ENCODE measurements around the gene PKDCC. TPM values are rescaled to one million over a fixed set of nuclear protein-coding genes. Genes with fewer than 3 reads are reported as not detected.
"Not testable (repeated sequence)": the region's sequence is repeated elsewhere in the genome, so short reads cannot be mapped to it uniquely, and the experiment has no call there.

The PKDCC gene
- total RNA-seq, 1 donor from 2014 or later, result 367 TPM

DNA sequence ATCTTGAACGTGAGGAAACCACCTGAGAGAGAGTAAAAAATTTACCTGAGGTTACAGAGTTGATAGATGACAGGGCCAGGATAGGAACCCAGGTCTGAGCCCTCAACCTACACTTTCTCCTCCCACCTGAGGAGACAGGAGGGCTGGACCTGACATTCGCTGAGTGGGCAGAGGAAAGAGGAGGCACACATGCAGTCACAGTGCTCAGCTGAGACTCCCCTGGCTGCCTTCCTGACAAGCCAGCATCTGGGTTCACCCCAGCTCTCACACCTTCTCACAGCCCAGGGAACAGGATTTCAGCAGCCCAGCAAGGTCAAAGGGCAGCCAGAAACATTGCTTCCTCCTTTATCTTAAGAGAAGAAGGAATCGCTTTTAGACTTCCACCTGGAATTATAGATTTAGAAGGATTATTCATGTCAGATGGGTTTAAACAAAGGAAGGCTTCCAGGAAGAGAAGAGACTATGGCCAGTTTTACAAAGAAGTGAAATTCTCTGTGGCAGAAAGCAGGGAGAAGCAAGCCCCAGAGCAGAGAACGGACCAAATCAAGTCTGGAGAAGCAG is 18.1 kb upstream of the PKDCC start:
- no peak for ATAC-seq
- intact Hi-C loops (cut with DNase I), result no loop called here

DNA sequence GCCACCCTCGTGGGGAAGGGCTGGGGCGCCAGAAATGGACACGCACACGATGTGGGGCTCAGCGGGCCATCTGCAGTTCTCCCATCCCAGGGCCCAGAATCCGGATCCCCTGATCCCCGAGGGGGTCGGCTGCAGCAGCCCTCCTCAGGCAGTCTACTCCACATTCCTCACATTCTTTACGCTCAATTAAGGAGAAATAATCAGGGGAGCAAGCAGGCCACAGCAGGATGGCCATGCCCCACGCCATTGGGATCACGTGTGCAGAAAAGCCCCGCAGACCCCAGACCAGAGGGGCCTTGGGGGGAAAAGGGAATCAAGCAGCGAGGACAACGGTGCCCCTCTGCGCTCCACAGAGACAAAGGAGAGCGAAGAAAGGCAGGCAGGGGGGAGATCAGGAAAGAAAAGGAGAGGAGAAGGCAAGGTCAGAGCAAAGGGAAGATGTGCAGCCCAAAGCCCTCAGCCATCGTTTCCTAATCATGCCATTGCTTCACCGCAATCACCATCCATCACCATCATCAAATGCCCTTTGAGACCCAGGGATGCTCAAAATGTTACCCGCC is 17.5 kb upstream of the PKDCC start:
- intact Hi-C loops (cut with DNase I), result no loop called here
- ATAC-seq (no peak), DNase-seq (ENCODE audit: low spot score) (no peak)

More for the DNA sequence above, 18.1 kb upstream of the PKDCC start:
- DNase-seq (ENCODE audit: low spot score), result no peak

DNA sequence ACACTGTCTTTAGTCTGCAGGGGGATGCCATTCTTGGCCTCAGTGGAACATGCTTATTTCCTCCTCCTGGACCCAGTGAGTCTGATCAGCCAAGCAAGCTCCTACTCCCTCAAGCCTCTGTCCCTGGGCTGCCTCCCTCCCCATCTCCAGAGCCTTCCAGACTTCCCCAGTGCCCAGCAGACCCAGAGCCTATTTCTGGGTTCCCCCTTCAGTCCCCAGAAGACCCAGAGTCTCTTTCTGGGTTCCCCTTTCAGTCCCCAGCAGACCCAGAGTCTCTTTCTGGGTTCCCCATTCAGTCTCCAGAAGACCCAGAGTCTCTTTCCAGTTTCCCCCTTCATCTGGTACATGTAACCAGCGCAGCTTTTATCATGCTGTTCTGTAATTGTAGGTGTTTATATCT is 17.0 kb upstream of the PKDCC start:
- intact Hi-C loops (cut with DNase I), result no loop called here
- no peak for DNase-seq (ENCODE audit: low spot score)
- no peak for ATAC-seq

DNA sequence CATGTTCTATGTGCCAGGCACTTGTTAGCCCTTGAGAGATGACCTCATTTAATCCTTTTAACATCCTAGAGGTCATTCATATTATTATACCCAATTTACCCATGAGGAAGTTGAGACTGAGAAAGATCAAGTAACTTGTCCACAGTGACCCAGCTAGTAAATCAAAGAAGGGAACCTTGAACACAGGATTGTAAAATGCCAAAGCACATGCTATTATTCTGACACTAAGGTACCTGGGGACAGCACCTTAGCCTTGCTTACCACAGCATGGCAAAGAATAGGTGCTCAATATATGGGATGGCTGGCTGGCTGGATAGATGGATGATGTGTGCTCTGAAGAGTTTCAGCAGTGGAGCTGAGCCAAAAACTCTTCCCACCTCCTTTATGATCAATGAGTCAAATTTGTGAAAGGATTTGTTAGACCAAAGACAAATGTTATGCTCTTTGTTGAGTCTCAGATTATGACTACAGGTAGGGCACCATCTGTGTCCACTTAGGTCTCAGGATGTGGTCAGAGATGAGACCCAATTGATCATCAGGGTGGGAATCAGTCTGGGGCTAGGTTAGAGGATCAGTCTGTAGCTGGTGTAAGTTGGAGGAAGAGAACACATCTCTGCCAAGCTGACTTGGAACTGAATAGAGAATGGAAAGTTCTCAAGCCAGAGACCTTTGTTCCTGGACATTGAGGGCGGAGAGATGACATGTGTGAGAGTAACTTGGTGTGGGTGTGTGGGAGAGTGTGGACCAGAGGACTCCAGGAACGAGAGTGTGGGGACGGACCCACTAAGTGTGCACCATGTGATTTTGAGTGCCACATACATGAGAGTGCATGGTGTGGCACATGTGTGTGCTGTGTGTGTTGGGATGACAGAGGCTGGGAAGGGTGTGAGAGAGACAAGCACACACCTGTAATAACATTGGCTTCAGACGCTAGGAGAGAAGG is 16.3 kb upstream of the PKDCC start:
- intact Hi-C loops (cut with DNase I), result no loop called here
- DNase-seq (ENCODE audit: low spot score) (no peak), ATAC-seq (peak; percentile 67)

DNA sequence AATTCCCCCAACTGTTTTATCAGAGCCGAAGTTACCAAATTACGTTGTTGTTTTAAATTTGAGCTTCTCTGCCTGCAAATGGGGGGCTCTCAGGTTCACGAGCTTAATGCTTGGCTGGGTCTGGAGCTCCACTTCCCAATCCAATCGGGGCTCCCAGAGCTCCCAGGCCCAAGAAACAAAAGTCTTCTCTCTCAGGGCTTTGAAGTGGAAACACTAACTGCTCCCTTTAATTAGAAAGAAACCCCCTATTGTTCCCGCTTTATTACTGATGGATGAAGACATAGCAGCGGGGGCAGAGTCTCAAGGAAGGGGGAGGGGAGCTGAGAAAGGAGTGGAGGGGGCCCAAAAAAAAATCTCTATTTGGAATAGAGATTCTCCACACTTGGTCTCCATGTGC is 15.6 kb upstream of the PKDCC start:
- intact Hi-C loops (cut with DNase I), result no loop called here
- no peak for ATAC-seq
- DNase-seq (ENCODE audit: low spot score), result no peak

DNA sequence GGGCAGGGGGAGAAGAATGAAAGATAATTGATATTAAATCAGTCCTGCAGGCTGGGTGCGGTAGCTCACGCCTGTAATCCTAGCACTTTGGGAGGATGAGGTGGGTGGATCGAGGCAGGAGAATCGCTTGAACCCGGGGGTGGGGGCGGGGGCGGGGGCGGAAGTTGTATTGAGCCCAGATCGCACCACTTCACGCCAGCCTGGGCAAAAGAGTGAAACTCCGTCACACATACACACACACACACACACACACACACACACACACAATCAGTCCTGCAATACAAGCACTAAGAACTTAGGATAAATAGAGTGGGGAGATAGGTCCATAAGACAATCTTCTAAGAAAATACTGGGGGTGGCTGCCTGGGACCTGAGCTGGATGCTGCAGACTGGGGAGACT is 15.1 kb upstream of the PKDCC start:
- intact Hi-C loops (cut with DNase I), result no loop called here
- DNase-seq (ENCODE audit: low spot score) (no peak), ATAC-seq (no peak)

DNA sequence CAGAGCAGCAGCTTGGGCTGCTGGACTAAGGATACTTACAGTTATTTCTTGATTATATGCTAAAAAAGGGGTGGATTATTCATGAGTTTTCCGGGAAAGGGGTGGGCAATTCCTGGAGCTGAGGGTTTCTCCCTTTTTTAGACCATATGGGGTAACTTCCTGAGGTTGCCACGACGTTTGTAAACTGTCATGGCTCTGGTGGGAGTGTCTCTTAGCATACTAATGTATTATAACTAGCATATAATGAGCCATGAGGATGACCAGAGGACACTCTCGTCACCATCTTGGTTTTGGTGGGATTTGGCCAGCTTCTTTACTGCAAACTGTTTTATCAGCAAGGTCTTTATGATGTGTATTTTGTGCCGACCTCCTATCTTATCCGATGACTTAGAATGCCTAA is 13.7 kb upstream of the PKDCC start:
- DNase-seq (ENCODE audit: low spot score); ATAC-seq; intact Hi-C loops (cut with DNase I): not testable (repeated sequence)

DNA sequence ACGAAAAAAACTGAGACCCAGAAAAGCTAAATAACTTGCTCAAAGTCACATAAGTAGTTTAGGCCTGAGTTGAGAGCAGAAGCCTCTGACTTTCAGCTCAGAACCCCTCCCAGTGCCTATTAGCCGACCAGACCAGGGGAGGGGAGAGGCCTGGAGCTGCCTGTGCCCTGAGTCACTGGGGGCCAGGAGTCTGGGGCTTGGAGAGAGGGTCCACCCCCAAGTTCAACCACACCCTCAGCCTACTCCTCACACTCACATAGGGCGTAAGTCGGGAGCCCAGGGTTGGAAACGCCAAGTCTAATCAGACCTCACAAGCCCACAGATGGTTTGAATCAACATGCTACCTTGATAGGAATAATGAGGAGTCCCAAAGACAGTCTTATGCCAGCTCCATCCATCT is 12.6 kb upstream of the PKDCC start:
- intact Hi-C loops (cut with DNase I), result no loop called here
- no peak for ATAC-seq

DNA sequence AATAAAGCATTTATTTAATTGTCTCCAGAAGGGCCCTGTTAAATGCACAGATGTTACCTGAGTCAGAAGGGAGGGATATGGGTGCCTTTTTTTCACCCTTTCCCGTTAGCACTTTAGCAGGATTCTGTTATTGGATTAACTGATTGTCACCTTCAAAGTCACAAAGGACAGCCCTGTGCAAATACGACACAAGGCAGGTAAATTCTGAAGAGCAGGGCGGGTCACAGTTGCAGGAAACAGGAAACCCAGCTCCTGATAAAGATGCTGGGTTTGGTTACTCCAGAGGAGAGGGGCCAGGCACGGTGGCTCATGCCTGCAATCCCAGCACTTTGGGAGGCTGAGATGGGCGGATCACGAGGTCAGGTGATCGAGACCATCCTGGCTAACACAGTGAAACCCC is 11.4 kb upstream of the PKDCC start:
- no peak for ATAC-seq
- intact Hi-C loops (cut with DNase I), result no loop called here
- no peak for DNase-seq (ENCODE audit: low spot score)

More for the DNA sequence above, 12.6 kb upstream of the PKDCC start:
- no peak for DNase-seq (ENCODE audit: low spot score)

DNA sequence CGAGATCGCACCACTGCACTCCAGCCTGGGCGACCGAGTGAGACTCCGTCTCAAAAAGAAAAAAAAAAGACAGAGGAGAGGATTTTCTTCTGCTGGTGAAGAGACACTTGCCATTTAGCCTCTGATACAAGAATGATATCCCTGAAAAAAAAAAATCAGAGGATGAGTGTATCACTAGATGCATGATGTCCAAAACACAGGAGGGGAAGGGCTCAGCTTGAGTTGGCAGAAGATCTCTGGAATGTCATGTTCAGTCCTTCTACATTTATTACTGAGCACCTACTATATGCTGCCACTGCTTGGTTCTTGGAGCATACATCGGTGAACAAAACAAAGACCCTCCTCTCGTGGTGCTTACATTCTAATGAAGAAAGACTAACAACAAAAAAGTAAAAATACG is 10.9 kb upstream of the PKDCC start:
- no peak for ATAC-seq
- intact Hi-C loops (cut with DNase I), result no loop called here
- no peak for DNase-seq (ENCODE audit: low spot score)

DNA sequence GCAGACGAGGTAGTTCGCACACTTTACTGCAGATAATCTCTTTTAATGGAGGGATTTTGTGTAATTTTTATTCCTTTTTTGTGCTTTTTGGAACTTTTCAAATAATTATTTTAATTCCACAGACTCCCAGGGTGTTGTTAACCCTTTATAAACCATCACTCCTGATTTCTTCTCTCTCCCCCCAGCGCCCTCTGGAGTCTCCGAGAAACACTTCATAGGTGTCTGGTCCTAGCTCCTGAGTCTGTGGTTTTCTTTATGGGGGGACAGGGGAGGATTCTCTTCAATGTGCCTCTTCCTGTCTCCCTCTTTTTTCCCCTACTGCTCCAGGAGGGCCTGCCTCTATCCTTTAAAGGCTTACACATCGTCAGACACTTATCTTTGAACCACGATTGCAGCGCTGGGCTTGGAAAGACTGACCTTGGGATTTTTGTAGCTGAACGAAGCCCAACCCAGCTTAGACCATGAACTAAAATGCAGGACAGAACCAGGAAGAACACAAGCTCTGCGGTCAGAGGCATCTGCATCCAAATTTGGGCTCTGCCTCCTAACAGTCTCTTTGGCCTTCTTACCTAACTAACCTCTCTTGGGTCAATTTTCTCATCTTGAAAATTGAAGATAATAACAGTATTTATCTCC is 7.1 kb upstream of the PKDCC start:
- ATAC-seq, result peak; percentile 48
- DNase-seq (ENCODE audit: low spot score), result no peak
- intact Hi-C loops (cut with DNase I), result loop anchor here (10.0 kb wide), 1 partner anchor 66 kb away; no protein-coding TSS in a partner anchor

DNA sequence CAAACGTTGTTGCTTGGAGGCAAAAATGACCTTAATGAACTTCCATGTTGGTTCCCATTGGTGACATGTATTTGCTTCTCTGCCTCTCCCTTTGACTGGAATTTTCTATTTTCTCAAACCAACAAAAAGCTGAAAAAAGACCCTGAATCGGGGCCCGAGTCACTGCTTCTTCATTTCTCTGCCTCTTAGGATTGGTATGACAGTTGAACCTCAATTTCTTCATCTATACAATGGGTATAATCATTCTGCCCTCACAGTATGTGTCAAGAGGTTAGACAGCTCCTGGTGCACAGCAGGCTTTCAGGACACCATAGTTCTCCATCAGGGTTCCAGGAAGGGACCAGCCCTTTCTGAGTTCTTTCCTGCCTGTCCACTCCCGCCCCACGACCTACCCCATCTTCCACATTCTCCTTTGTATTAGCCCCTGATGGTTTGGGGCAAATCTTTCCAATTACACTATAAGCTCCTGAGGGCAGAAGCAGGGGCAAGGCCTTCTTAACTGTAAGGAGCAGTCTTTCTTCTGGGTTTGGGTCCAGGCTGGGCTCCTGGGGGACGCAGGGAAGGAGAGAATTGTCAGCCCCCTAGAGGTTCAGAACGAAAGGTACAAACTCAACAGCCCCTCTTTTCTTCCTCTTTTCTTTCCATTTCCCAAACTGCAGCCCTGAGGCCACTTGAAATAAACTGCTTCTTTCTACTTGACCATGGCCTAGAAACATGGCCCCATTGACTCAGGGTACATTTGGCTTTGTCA is 6.3 kb upstream of the PKDCC start:
- DNase-seq (ENCODE audit: low spot score) (no peak), ATAC-seq (no peak)
- intact Hi-C loops (cut with DNase I), result loop anchor here (10.0 kb wide), 1 partner anchor 67 kb away; no protein-coding TSS in a partner anchor

DNA sequence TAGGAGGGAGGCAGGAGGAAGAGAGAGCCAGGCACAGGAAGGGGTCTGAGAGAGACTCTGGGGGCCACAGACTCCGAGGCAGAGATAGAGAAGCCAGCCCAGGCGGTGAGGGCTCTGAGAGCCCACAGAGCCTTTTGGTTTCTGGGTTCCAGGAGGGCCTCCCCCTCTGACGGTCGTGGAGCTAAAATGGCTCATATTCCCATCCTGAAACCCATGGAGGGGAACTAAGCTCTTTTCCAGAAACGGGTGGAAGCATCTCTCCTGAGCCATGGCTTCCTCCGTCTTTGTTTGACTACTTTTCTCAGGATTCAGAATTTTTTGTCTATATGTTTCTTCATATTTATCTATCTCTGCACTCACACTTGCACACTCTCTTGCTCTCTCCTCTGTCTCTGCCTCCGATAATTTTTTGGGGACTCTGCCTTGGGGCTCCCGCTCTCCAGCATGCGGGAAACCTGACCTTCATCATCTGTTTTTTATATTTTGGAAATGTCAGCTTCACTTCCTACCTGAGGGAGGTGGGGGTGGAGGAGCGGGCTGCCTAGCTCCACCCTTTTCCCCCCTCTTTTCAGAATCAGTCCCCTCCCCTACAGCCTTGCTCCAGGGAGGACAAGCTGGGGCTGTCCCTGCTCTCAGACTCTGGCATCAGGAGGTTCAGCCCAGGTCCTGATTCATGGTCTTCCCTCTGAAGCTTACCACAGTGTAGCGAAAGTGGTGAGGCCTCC is 5.0 kb upstream of the PKDCC start:
- ATAC-seq (no peak), DNase-seq (ENCODE audit: low spot score) (no peak)
- intact Hi-C loops (cut with DNase I), result loop anchor here (10.0 kb wide), 1 partner anchor 68 kb away; no protein-coding TSS in a partner anchor

DNA sequence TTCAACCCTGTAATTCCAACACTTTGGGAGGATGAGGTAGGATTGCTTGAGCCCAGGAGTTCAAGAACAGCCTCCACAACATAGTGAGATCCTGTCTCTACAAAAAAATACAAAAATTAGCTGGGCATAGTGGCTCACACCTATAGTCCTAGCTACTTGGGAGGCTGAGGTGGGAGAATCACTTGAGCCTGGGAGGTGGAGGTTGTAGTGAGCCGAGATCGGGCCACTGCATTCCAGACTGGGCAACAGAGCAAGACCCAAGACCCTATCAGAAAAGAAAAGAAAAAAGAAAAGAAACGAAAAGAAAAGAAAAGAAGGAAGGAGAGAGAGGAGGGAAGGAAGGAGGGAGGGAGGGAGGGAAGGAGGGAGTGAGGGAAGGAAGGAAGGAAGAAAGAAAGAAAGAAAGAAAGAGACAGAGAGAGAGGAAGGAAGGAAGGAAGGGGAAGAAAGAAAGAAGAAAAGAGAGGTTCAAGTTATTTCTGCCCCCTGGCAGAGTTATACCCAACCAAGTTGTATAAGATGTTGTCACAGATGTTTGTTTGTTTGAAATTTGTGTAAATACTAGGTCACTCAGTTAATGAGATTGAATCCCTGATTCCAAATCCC is 3.9 kb upstream of the PKDCC start:
- DNase-seq (ENCODE audit: low spot score) (no peak), ATAC-seq (no peak)
- intact Hi-C loops (cut with DNase I), result loop anchor here (10.0 kb wide), 1 partner anchor 69 kb away; no protein-coding TSS in a partner anchor

DNA sequence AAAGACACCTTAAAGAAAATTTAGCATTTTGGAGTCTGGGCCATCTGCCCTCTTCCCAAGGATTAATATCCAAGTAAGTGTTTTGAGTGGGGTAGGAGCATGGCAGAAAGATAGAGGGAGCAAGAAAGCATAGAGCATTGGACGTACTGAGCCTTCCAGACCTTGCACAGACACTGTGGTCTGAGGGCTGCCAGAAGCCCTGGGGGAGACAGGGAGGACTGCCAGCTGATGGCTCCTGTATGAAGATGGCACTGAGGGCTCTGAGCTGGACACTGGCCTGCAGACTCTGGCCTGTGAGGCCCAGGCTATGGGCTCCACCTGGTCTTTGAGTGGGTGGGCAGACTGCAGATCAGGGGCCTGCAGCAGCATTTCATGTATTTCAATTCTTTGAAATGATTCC is 2.9 kb upstream of the PKDCC start:
- DNase-seq (ENCODE audit: low spot score) (no peak), ATAC-seq (no peak)
- intact Hi-C loops (cut with DNase I), result loop anchor here (10.0 kb wide), 1 partner anchor 70 kb away; no protein-coding TSS in a partner anchor

DNA sequence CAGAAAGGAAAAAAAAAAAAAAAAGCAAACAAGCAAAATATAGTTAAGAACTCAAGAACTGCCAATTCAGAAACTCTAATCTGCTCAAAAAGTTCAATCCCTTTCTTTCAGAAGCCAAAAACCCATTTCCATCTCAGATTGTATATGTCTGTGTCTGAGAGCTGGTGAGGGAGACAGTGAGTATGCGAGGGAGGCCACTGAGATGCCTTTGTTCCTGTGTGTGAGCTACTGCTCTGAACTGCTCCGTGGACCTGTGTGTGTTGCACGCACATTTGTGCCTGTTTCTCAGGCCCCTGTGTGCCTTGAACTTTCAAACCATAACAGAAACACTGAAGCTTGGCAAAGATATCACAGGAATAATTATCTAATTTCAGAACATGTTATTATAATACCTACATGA is 2.5 kb upstream of the PKDCC start:
- ATAC-seq (no peak), DNase-seq (ENCODE audit: low spot score) (no peak)
- intact Hi-C loops (cut with DNase I), result loop anchor here (10.0 kb wide), 1 partner anchor 71 kb away; no protein-coding TSS in a partner anchor

DNA sequence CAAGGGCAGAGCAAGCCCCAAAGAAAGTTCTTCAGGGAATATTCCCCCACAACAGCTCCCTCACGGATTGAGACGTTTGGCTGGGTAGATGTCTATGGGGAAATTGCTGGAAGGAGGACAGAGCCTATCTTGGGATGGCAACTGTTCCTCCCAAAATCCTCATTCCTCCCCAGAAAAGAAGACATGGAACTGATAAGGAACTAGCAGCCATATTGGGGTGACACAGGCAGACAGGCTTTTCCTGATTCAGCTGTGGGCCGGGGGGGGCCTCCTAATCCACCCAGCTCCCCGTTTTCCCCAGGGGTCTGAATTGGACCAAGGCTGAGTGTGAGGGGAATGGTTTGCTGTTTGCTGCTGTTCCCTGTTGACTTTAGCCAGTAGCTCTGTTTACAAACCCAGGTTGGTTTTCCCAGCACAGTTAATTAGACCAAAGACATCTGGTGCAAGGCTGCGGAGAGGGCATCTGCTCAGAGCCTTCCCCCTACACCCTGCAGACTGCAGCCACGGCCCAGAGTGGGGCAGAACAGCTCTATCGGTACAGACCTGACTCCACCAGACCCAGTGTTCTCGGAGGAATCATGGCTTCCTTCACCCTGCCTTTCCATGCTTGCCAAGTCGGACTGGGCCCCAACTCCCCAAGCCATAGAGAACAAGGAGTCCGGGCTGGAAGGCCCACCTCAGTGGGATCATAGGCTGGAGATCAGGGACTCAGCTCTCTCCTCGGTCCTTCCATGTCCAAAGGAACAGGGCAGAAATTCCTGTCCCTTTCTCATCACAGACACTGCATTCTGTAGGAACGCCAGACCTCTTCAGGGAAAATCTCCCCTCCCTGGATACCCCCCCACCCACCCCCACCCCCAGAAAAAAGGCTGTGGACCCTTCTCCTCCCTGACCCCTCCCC is 1.7 kb upstream of the PKDCC start:
- intact Hi-C loops (cut with DNase I), result loop anchor here (10.0 kb wide), 1 partner anchor 71 kb away; no protein-coding TSS in a partner anchor
- peak; percentile 28 for ATAC-seq
- DNase-seq (ENCODE audit: low spot score), result no peak

Measured in sciatic nerve (tissue), 2 donors.